Esophagus squamous epithelium (tissue), 5 donors: ENCODE results near the gene EBP. TPM values are rescaled to one million over a fixed set of nuclear protein-coding genes. Genes with fewer than 3 reads are reported as not detected.
"Not testable (repeated sequence)": the region's sequence is repeated elsewhere in the genome, so short reads cannot be mapped to it uniquely, and the experiment has no call there.

Experiments used
- DNase-seq: peaks from one replicate; lab custom pipeline; 2025; lab: John Stamatoyannopoulos, UW
- H3K27ac ChIP-seq, 4 donors: fragments of 200-600 bp; sonication (generic); one replicate each; pipeline ENCODE4 v1.5.1; 2016 to 2019; ENCODE audit warnings: mild to moderate bottlenecking in 1 of 4
- H3K27me3 ChIP-seq, 4 donors: fragments of 200-600 bp; sonication (generic); 1 replicate in 3 of 4; 2 replicates in 1 of 4; pipeline versions ENCODE4 v1.5.1 to v1.6.0; 2017 to 2021; ENCODE audit warnings: antibody characterized with exemption in 1 of 4
- H3K36me3 ChIP-seq, 3 donors: fragments of 200-600 bp; sonication (generic); one replicate each; pipeline ENCODE4 v1.5.1; 2016 to 2019
- H3K4me1 ChIP-seq, 3 donors: fragments of 200-600 bp; sonication (generic); one replicate each; pipeline ENCODE4 v1.5.1; 2017 to 2019
- H3K4me3 ChIP-seq, 4 donors: fragments of 200-600 bp; sonication (generic); 1 replicate in 3 of 4; 2 replicates in 1 of 4; pipeline ENCODE4 v1.5.1; 2016 to 2019; ENCODE audit warnings: mild to moderate bottlenecking in 2 of 4, moderate library complexity in 1 of 4
- H3K9me3 ChIP-seq, 3 donors: fragments of 200-600 bp; sonication (generic); one replicate each; pipeline ENCODE4 v1.5.1; 2016 to 2019
- POLR2A ChIP-seq, 4 donors: fragments of 450-650 bp; IDR thresholded peaks; one replicate each; pipeline ENCODE4 v1.6.1; 2017; ENCODE audit warnings: antibody characterized with exemption in 4 of 4, mild to moderate bottlenecking in 4 of 4, moderate library complexity in 3 of 4
- WGBS, 2 donors: methylation state at CpG; one replicate each; pipeline ENCODE4 v1.1.5; 2018; 5-methylcytosine and 5-hydroxymethylcytosine counted together
- intact Hi-C: fragments of 100-400 bp; cut with DNase I; formaldehyde crosslinking; loops from one replicate; pipeline ENCODE4 v1.15.0; 2022
- total RNA-seq, 4 donors: library from RNA; depleted of rRNA; stranded (reverse); fragments of >200 nt; gene quantifications; one replicate each; pipeline ENCODE4 v1.1.0, GENCODE V29; 2016
- TF ChIP-seq, protein P1 (sequence below), 6 experiments: fragments of 450-650 bp in 4 of 6; fragments of 200-600 bp in 2 of 6; sonication (generic) in 2 of 6; IDR thresholded peaks; one replicate each; pipeline ENCODE4 v1.5.1; 2016 to 2019; ENCODE audit warnings: antibody characterized with exemption in 6 of 6, mild to moderate bottlenecking in 4 of 6, moderate library complexity in 4 of 6
- donor health status: DM: yes; HTN: yes; CAD: no.

Gene EBP
- total RNA-seq, 4 donors from 2014 or later, result 60.8 to 119 (median 87.1) TPM

DNA sequence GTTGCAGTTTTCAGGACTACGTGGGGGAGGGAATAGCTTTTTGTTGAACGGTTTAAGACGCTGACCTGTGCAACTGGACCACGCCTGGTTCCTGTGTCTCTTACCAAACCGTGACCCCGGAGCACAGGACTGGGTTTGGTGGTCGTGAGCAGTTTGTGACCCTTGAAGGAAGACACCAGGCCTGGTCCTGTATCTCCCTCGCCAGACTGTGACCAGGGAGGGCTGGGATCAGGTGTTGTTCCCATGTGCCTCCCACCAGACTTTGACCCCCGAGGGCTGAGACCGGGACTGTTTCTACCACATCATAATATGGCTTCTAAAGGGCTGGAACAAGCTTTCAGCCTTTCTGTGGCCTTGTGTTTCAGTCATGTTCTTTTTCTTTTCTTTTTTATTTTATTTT is 683 bp downstream of the EBP start:
- Histone ChIP-seq H3K4me1 (peaks cover 0 to 18% (median 4%) of the 10 kb centered on the region in 3 donors), H3K4me3 (peak overlapping the region; percentile 61 to 68 (median 64)), H3K27me3 (no peaks in the 10 kb centered on the region), H3K36me3 (peaks cover 0 to 22% (median 4%) of the 10 kb centered on the region in 3 donors), H3K27ac (peak overlapping the region; percentile 84 to 88 (median 86)), H3K9me3 (no peaks in the 10 kb centered on the region)
- 19 to 36% methylated on average over 3 to 8 of the region's 10 CpGs for WGBS, 2 donors
- TF ChIP-seq, protein P1, sequence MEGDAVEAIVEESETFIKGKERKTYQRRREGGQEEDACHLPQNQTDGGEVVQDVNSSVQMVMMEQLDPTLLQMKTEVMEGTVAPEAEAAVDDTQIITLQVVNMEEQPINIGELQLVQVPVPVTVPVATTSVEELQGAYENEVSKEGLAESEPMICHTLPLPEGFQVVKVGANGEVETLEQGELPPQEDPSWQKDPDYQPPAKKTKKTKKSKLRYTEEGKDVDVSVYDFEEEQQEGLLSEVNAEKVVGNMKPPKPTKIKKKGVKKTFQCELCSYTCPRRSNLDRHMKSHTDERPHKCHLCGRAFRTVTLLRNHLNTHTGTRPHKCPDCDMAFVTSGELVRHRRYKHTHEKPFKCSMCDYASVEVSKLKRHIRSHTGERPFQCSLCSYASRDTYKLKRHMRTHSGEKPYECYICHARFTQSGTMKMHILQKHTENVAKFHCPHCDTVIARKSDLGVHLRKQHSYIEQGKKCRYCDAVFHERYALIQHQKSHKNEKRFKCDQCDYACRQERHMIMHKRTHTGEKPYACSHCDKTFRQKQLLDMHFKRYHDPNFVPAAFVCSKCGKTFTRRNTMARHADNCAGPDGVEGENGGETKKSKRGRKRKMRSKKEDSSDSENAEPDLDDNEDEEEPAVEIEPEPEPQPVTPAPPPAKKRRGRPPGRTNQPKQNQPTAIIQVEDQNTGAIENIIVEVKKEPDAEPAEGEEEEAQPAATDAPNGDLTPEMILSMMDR (IDR thresholded peaks at IDR 0.05), result no peak
- no peak for TF ChIP-seq POLR2A (IDR thresholded peaks at IDR 0.05)
- intact Hi-C loops, result no loop called here
- no peak for DNase-seq

DNA sequence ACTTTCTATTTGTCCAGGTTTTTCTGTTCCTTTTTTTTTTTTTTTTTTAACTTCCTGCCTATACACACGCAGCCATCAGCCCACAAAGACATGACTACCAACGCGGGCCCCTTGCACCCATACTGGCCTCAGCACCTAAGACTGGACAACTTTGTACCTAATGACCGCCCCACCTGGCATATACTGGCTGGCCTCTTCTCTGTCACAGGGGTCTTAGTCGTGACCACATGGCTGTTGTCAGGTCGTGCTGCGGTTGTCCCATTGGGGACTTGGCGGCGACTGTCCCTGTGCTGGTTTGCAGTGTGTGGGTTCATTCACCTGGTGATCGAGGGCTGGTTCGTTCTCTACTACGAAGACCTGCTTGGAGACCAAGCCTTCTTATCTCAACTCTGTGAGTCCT is 2.1 kb downstream of the EBP start:
- intact Hi-C loops, result no loop called here
- no peak overlapping the region for H3K4me3 ChIP-seq
- H3K27ac ChIP-seq, result no peak overlapping the region
- no peak for DNase-seq
- peaks cover 0 to 18% (median 4%) of the 10 kb centered on the region in 3 donors for H3K4me1 ChIP-seq
- peaks cover 0 to 36% (median 9%) of the 10 kb centered on the region in 3 donors for H3K36me3 ChIP-seq
- 89 to 91% methylated on average over 4 to 11 of the region's 12 CpGs for WGBS, 2 donors
- H3K9me3 ChIP-seq, result no peaks in the 10 kb centered on the region
- TF ChIP-seq POLR2A (IDR thresholded peaks at IDR 0.05), result no peak
- TF ChIP-seq, protein P1 (IDR thresholded peaks at IDR 0.05), result no peak
- H3K27me3 ChIP-seq, result no peaks in the 10 kb centered on the region

DNA sequence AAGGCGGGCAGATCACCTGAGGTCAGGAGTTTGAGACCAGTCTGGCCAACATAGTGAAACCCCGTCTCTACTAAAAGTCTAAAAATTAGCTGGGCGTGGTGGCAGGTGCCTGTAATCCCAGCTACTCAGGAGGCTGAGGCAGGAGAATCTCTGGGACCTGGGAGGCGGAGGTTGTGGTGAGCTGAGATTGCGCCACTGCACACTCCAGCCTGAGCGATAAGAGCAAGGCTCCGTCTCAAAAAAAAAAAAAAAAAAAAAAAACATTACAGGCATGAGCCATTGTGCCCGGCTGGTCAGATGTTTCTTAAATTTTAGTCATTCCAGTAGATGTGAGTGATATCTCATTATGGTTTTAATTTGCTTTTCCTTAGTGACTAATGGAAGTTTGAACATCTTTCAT is 4.2 kb downstream of the EBP start:
- DNase-seq, H3K27me3 ChIP-seq, H3K9me3 ChIP-seq, H3K4me3 ChIP-seq, intact Hi-C loops, H3K27ac ChIP-seq: not testable (repeated sequence)
- H3K4me1 ChIP-seq, result peaks cover 0 to 19% (median 4%) of the 10 kb centered on the region in 3 donors
- H3K36me3 ChIP-seq, result peaks cover 0 to 39% (median 9%) of the 10 kb centered on the region in 3 donors
- 67 to 86% methylated on average over 1 to 3 of the region's 8 CpGs for WGBS, 2 donors

DNA sequence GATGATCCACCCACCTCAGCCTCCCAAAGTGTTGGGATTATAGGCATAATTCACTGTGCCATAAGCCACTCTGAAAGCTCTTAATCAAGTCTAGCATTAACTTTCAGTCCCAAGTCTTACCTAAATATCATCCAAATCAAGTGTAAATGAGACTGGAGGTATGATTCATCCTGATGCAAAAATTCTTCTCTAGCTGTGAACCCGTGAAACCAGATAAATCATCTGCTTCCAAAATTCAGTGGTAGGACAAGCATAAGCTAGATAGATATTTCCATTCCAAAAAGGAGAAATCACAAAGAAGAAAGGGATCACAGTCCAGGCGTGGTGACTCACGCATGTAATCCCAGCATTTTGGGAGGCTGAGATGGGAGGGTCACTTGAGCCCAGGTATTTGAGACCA is 9.1 kb downstream of the EBP start:
- Histone ChIP-seq H3K4me3 (no peak overlapping the region), H3K9me3 (no peaks in the 10 kb centered on the region), H3K27ac (peak overlapping the region; percentile 81 to 87 (median 82)), H3K27me3 (no peaks in the 10 kb centered on the region), H3K4me1 (peaks cover 0 to 16% (median 4%) of the 10 kb centered on the region in 3 donors), H3K36me3 (peaks cover 0 to 29% (median 9%) of the 10 kb centered on the region in 3 donors)
- intact Hi-C loops, result no loop called here
- DNase-seq, result no peak
- 40 to 48% methylated on average over 2 to 3 of the region's 3 CpGs for WGBS, 2 donors
- TF ChIP-seq, protein P1 (IDR thresholded peaks at IDR 0.05), result no peak
- TF ChIP-seq POLR2A (IDR thresholded peaks at IDR 0.05), result no peak

DNA sequence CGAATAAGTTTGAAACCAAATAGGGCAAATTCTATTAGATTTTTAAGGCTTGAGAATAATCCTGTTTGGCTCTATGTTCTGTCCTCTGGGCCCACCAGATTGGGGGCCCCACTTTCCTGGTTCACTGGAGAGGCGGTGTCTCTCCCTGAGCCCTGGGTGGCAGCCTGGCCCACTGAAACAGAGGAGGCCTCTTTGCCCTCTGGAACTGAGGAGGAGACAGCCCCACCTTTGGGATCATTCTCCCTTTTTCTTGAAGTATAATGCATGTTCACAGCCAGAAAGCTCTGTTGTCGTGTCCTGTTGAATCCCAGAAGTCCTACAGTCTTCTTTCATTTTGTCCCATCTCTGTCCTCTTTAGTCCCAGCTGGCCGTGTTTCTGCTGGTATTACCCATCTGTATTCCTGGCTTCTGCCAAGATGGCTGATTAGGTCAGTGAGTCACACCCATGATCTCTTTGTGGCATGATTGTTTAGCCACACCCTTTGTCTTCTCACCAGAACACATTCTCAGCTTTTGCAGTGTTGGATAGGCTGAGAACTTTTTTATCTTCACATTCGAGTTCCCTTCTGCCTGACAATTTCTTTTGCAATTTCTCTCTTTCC is 9.9 kb downstream of the EBP start:
- TF ChIP-seq POLR2A (IDR thresholded peaks at IDR 0.05), result no peak
- TF ChIP-seq, protein P1 (IDR thresholded peaks at IDR 0.05), result no peak
- H3K27ac ChIP-seq, result peak overlapping the region; percentile 81 to 87 (median 82)
- WGBS, 2 donors, result 44 to 57% methylated on average over 4 to 5 of the region's 5 CpGs
- no peaks in the 10 kb centered on the region for H3K9me3 ChIP-seq
- H3K4me3 ChIP-seq, result no peak overlapping the region
- H3K36me3 ChIP-seq, result peaks cover 0 to 26% (median 9%) of the 10 kb centered on the region in 3 donors
- DNase-seq, result no peak
- no peaks in the 10 kb centered on the region for H3K27me3 ChIP-seq
- peaks cover 0 to 16% (median 4%) of the 10 kb centered on the region in 3 donors for H3K4me1 ChIP-seq
- intact Hi-C loops, result no loop called here
